ENCODE data around the gene PPT1.

Gene PPT1

GRCh38 chr1:40023379-40023944 lies 73.6 kb downstream of the PPT1 start:
- DNase-seq: no peak
